Spleen (tissue), 11 donors: Measurements from ENCODE around the gene TTC9C. TPM values are rescaled to one million over a fixed set of nuclear protein-coding genes. Genes with fewer than 3 reads are reported as not detected.
"Not testable (repeated sequence)": the region's sequence is repeated elsewhere in the genome, so short reads cannot be mapped to it uniquely, and the experiment has no call there.

Source experiments
- DNase-seq: peaks from one replicate; pipeline ENCODE4 v3.0.0-alpha.2; 2020
- H3K27ac ChIP-seq, 8 donors: fragments of 200-600 bp; sonication (generic) in 7 of 8; 1 replicate in 4 of 8; 2 replicates in 4 of 8; pipeline versions ENCODE4 v1.5.0 to v1.8.0; 2016 to 2021; ENCODE audit warnings: inconsistent platforms in 4 of 8, mild to moderate bottlenecking in 4 of 8, moderate library complexity in 1 of 8
- H3K27me3 ChIP-seq, 7 donors: fragments of 200-600 bp; sonication (generic) in 6 of 7; replicated peaks in 1 of 7; 1 replicate in 4 of 7; 2 replicates in 3 of 7; pipeline versions ENCODE4 v1.5.0 to v1.8.0; 2016 to 2021; ENCODE audit warnings: inconsistent platforms in 3 of 7, mild to moderate bottlenecking in 1 of 7
- H3K36me3 ChIP-seq, 6 donors: fragments of 200-600 bp; sonication (generic) in 5 of 6; 1 replicate in 4 of 6; 2 replicates in 2 of 6; pipeline versions ENCODE4 v1.5.0 to v1.8.0; 2016 to 2021; ENCODE audit warnings: inconsistent platforms in 2 of 6
- H3K4me1 ChIP-seq, 6 donors: fragments of 200-600 bp; sonication (generic) in 5 of 6; 1 replicate in 3 of 6; 2 replicates in 3 of 6; pipeline versions ENCODE4 v1.5.0 to v1.8.0; 2016 to 2021; ENCODE audit warnings: inconsistent platforms in 3 of 6
- H3K4me3 ChIP-seq, 8 donors: fragments of 200-600 bp; sonication (generic) in 7 of 8; 1 replicate in 4 of 8; 2 replicates in 4 of 8; pipeline versions ENCODE4 v1.5.0 to v1.8.0; 2016 to 2021; ENCODE audit warnings: inconsistent platforms in 4 of 8, mild to moderate bottlenecking in 4 of 8, moderate library complexity in 2 of 8
- H3K9me3 ChIP-seq, 8 donors: fragments of 200-600 bp; sonication (generic) in 7 of 8; 1 replicate in 4 of 8; 2 replicates in 4 of 8; pipeline versions ENCODE4 v1.5.0 to v1.8.0; 2016 to 2021; ENCODE audit warnings: inconsistent platforms in 4 of 8
- POLR2A ChIP-seq, 3 donors: fragments of 450-650 bp; IDR thresholded peaks; one replicate each; pipeline ENCODE4 v1.5.1; 2017; ENCODE audit warnings: antibody characterized with exemption in 3 of 3, mild to moderate bottlenecking in 1 of 3
- POLR2AphosphoS5 ChIP-seq, 3 donors: sonication (generic); formaldehyde crosslinking; IDR thresholded peaks; one replicate each; pipeline ENCODE4 v1.5.1; 2017; ENCODE audit warnings: antibody characterized with exemption in 3 of 3
- WGBS, 5 donors: extraction: QIAGEN DNeasy Blood & Tissue Kit in 3 of 5; methylation state at CpG; one replicate each; pipeline versions ENCODE4 v1.1.5 to v1.1.7; 2013 to 2018; 5-methylcytosine and 5-hydroxymethylcytosine counted together
- intact Hi-C: fragments of 100-400 bp; cut with DNase I; formaldehyde crosslinking; loops from one replicate; pipeline ENCODE4 v1.15.0; 2023; ENCODE audit warnings: low total_unique reads
- polyA plus RNA-seq, 3 donors: library from polyadenylated mRNA; stranded (reverse); fragments of 200-250 nt; gene quantifications; one replicate each; pipeline ENCODE4 v1.2.1, GENCODE V29; 2013
- total RNA-seq, 7 donors: library from RNA; depleted of rRNA in 3 of 7; stranded (reverse); fragments of >200 nt in 3 of 7; fragmentation: NEBNext Ultra II Directional in 4 of 7; extraction: Animal tissue kit (Norgen Biotek cat#: 25700) in 4 of 7; gene quantifications; one replicate each; pipeline versions ENCODE4 v1.1.0 to v1.2.1, GENCODE V29; 2016 to 2021
- TF ChIP-seq, protein P1 (sequence below), 11 experiments: fragments of 200-600 bp in 7 of 11; fragments of 450-650 bp in 4 of 11; sonication (generic) in 4 of 11; IDR thresholded peaks in 8 of 11; conservative IDR thresholded peaks in 3 of 11; 1 replicate in 7 of 11; 2 replicates in 4 of 11; pipeline versions ENCODE4 v1.4.0 to v1.8.0; 2016 to 2021; ENCODE audit warnings: antibody characterized with exemption in 11 of 11, inconsistent platforms in 4 of 11, mild to moderate bottlenecking in 1 of 11
- donor health status: healthy with polysubstance abuse.
- donor health status: DM: no; HTN: no; CAD: no; lungs with moderate emphysema.
- donor health status: DM: no; HTN: no; CAD: no.
- donor health status: Bipolar disorder and iron deficiency.
- donor health status: healthy.
- donor health status: DM: no; HTN: no; CAD: no.
- donor health status: DM: yes; HTN: yes; CAD: no.

Gene TTC9C
- total and polyA plus RNA-seq, 10 donors: 25.4 to 47.1 (median 30.9) TPM

DNA sequence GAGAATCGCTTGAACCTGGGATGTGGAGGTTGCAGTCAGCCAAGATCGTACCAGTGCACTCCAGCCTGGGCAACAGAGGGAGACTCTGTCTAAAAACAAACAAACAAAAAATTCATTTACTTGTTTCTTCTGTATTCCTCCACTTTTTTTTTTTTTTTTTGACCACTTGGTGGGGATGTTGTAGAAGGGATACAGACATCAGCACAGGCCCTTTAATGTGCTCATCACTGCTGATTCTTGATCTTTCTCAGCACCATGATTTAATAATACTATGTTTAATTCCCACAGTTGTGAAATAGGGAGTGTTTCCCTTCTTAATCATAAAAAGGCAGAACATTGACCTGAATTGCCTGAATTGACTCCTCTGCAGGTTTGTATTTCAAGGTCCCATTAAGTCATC, 4.5 kb downstream of the TTC9C start:
- Histone ChIP-seq H3K27me3 (no peaks in the 10 kb centered on the region), H3K4me3 (no peak overlapping the region), H3K36me3 (peaks cover 0 to 79% (median 51%) of the 10 kb centered on the region in 6 donors), H3K9me3 (no peaks in the 10 kb centered on the region), H3K4me1 (peaks cover 13 to 61% (median 39%) of the 10 kb centered on the region in 6 donors), H3K27ac (no peak overlapping the region)
- no peak for DNase-seq
- WGBS, 5 donors: 78 to 87% (median 85%) methylated on average over 2 of the region's 2 CpGs
- intact Hi-C loops: no loop called here
- no peak for TF ChIP-seq POLR2AphosphoS5 (IDR thresholded peaks at IDR 0.05)
- TF ChIP-seq, protein P1, sequence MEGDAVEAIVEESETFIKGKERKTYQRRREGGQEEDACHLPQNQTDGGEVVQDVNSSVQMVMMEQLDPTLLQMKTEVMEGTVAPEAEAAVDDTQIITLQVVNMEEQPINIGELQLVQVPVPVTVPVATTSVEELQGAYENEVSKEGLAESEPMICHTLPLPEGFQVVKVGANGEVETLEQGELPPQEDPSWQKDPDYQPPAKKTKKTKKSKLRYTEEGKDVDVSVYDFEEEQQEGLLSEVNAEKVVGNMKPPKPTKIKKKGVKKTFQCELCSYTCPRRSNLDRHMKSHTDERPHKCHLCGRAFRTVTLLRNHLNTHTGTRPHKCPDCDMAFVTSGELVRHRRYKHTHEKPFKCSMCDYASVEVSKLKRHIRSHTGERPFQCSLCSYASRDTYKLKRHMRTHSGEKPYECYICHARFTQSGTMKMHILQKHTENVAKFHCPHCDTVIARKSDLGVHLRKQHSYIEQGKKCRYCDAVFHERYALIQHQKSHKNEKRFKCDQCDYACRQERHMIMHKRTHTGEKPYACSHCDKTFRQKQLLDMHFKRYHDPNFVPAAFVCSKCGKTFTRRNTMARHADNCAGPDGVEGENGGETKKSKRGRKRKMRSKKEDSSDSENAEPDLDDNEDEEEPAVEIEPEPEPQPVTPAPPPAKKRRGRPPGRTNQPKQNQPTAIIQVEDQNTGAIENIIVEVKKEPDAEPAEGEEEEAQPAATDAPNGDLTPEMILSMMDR (IDR thresholded peaks at IDR 0.05 in 8 of 11, conservative IDR thresholded peaks at IDR 0.05 in 3 of 11): no peak
- TF ChIP-seq POLR2A (IDR thresholded peaks at IDR 0.05): no peak

DNA sequence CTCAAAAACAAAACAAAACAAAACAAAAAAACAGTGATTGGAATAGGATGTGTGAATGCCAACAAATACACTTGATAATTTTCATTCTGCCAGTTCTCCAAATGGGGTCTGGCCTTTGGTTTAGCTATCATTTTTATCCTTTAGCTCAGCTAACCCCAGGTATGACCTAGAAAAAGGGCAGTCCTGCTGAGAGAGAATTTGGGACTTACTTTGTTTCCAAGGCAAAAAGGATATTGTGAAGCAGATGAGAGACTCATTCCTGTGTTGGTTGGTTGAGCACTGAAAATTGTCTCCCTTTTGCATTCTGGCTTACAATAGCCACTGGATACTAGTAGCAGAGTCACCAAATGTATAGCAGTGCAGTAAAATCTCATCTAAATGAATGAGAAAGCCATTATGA, 8.9 kb downstream of the TTC9C start:
- Histone ChIP-seq H3K4me3 (no peak overlapping the region), H3K9me3 (no peaks in the 10 kb centered on the region), H3K27me3 (no peaks in the 10 kb centered on the region), H3K36me3 (peaks cover 5 to 100% (median 84%) of the 10 kb centered on the region in 6 donors), H3K27ac (no peak overlapping the region), H3K4me1 (peaks cover 0 to 25% (median 10%) of the 10 kb centered on the region in 6 donors)
- TF ChIP-seq, protein P1 (IDR thresholded peaks at IDR 0.05 in 8 of 11, conservative IDR thresholded peaks at IDR 0.05 in 3 of 11): no peak
- TF ChIP-seq POLR2AphosphoS5 (IDR thresholded peaks at IDR 0.05) (no peak), POLR2A (IDR thresholded peaks at IDR 0.05) (no peak)
- intact Hi-C loops: no loop called here
- no peak for DNase-seq

DNA sequence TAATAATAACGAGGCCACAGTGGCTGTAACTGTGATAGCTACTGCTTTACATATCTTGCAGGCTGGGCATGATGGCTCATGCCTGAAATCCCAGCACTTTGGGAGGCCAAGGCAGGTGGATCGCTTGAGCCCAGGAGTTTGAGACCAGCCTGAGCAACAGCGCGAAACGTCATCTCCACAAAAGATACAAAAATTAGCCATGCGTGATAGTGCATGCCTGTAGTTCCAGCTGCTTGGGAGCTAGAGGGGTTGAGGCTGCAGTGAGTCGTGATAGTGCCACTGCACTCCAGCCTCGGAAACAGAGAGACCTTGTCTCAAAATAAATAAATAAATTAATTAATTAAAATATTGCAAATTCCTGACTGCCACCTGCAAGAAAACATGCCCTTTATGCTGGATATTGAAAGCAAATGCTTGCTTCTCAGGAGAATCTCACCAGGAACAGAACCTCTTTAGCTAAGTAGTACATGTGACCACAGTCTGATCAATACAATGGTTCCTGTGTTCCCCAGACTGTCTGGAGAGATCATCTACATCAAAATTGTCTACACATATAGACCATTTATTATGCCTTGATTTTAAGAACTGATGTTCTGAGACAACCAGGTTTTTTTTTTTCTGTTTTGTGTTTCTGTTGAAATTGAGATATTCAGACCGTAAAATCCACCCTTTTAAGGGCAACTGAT, 19.3 kb downstream of the TTC9C start:
- 87 to 95% (median 92%) methylated on average over 9 of the region's 9 CpGs for WGBS, 5 donors
- TF ChIP-seq POLR2A (IDR thresholded peaks at IDR 0.05) (no peak), POLR2AphosphoS5 (IDR thresholded peaks at IDR 0.05) (no peak)
- TF ChIP-seq, protein P1 (IDR thresholded peaks at IDR 0.05 in 8 of 11, conservative IDR thresholded peaks at IDR 0.05 in 3 of 11): no peak
- DNase-seq: no peak

DNA sequence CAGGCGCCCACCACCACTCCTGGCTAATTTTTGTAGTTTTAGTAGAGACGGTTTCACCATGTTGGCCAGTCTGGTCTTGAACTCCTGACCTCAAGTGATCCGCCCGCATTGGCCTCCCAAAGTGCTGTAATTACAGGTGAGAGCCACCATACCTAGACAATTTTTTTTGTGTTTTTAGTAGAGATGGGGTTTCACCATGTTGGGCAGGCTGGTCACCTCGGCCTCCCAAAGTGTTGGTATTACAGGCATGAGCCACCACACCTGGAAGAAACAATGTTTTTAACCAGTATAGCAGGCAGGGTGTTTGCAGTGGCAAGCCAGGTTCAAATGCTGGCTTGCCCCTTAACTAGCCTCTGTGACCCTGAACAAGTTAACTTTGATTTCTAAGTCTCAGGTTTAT, 21.6 kb downstream of the TTC9C start:
- H3K27me3 ChIP-seq, H3K27ac ChIP-seq, H3K9me3 ChIP-seq, H3K4me3 ChIP-seq, intact Hi-C loops, DNase-seq: not testable (repeated sequence)
- peaks cover 7 to 66% (median 28%) of the 10 kb centered on the region in 6 donors for H3K4me1 ChIP-seq
- H3K36me3 ChIP-seq: peaks cover 0 to 43% (median 10%) of the 10 kb centered on the region in 6 donors
- WGBS, 5 donors: 90 to 96% (median 95%) methylated on average over 5 of the region's 5 CpGs

More for the DNA sequence above, 19.3 kb downstream of the TTC9C start:
- Histone ChIP-seq H3K27ac (no peak overlapping the region), H3K4me3 (no peak overlapping the region), H3K27me3 (no peaks in the 10 kb centered on the region), H3K9me3 (no peaks in the 10 kb centered on the region), H3K36me3 (peaks cover 0 to 38% (median 9%) of the 10 kb centered on the region in 6 donors), H3K4me1 (peaks cover 0 to 48% (median 15%) of the 10 kb centered on the region in 6 donors)
- intact Hi-C loops: no loop called here
